WTC11 (cell line): ENCODE results near the gene MYL6B. TPM values are rescaled to one million over a fixed set of nuclear protein-coding genes. Genes with fewer than 3 reads are reported as not detected.

ENCODE experiments used
- ATAC-seq: fragments of 200-7000 bp; cut with Tn5 transposase; 2 replicates; pipeline ENCODE4 v1.10.0; 2021; ENCODE audit warnings: mild to moderate bottlenecking, moderate library complexity
- CTCF ChIA-PET: fragments of 300-600 bp; sonication (Branson Sonifier 250); formaldehyde crosslinking; loops from one replicate; lab custom pipeline; 2021; ENCODE audit warnings: antibody characterized with exemption; lab: Charles Lee
- POLR2A ChIA-PET: fragments of 350-600 bp; sonication (Branson Sonifier 250); formaldehyde crosslinking; loops from one replicate; lab custom pipeline; 2021; ENCODE audit warnings: antibody characterized with exemption; lab: Charles Lee
- DNase-seq: peaks from one replicate; pipeline ENCODE4 v3.0.0; 2021; ENCODE audit warnings: low spot score
- H3K27ac Mint-ChIP-seq: 2 replicates; pipeline ENCODE4 v1.8.0; 2021; ENCODE audit warnings: mixed read lengths
- H3K27me3 Mint-ChIP-seq: 2 replicates; pipeline ENCODE4 v1.8.0; 2021; ENCODE audit warnings: low read depth, mild to moderate bottlenecking, moderate library complexity, mixed read lengths
- H3K36me3 Mint-ChIP-seq: 2 replicates; pipeline ENCODE4 v1.8.0; 2021; ENCODE audit warnings: mixed read lengths
- H3K4me1 Mint-ChIP-seq: 2 replicates; pipeline ENCODE4 v1.8.0; 2022; ENCODE audit warnings: mixed read lengths
- H3K4me3 Mint-ChIP-seq: 2 replicates; pipeline ENCODE4 v1.8.0; 2021; ENCODE audit warnings: mild to moderate bottlenecking, moderate library complexity, mixed read lengths
- H3K9me3 Mint-ChIP-seq: 2 replicates; pipeline ENCODE4 v1.8.0; 2021; ENCODE audit warnings: mixed read lengths
- ARID4B ChIP-seq: sonication (generic); formaldehyde crosslinking; IDR thresholded peaks from 2 replicates; pipeline ENCODE4 v1.8.0; 2023; ENCODE audit warnings: missing genetic modification reagents, mild to moderate bottlenecking, borderline replicate concordance
- ATF2 ChIP-seq: sonication (generic); formaldehyde crosslinking; IDR thresholded peaks from 2 replicates; pipeline ENCODE4 v1.8.1; 2022; ENCODE audit warnings: low read depth, missing genetic modification reagents, borderline replicate concordance
- IRF2 ChIP-seq: sonication (generic); formaldehyde crosslinking; IDR thresholded peaks from 2 replicates; pipeline ENCODE4 v1.8.0; 2022; ENCODE audit warnings: low read depth, missing genetic modification reagents, borderline replicate concordance
- PRDM15 ChIP-seq: sonication (generic); formaldehyde crosslinking; IDR thresholded peaks from 2 replicates; pipeline ENCODE4 v1.8.0; 2022; ENCODE audit warnings: missing genetic modification reagents
- PREB ChIP-seq: sonication (generic); formaldehyde crosslinking; IDR thresholded peaks from 2 replicates; pipeline ENCODE4 v1.8.1; 2022; ENCODE audit warnings: mild to moderate bottlenecking, missing genetic modification reagents, moderate library complexity, borderline replicate concordance
- PRRX2 ChIP-seq: fragments of 250-450 bp; sonication (Bioruptor Pico); IDR thresholded peaks from 2 replicates; pipeline ENCODE4 v1.8.0; 2021; ENCODE audit warnings: mild to moderate bottlenecking
- STAT6 ChIP-seq: sonication (generic); formaldehyde crosslinking; conservative IDR thresholded peaks from 2 replicates; pipeline ENCODE4 v1.8.1; 2023; ENCODE audit warnings: mild to moderate bottlenecking, low read depth, missing genetic modification reagents, moderate library complexity
- ZNF138 ChIP-seq: sonication (generic); formaldehyde crosslinking; conservative IDR thresholded peaks from 2 replicates; pipeline ENCODE4 v1.8.1; 2022; ENCODE audit warnings: mild to moderate bottlenecking, moderate library complexity, missing genetic modification reagents
- total RNA-seq: library from RNA; stranded (reverse); gene quantifications from 3 replicates; pipeline ENCODE4 v1.2.3, GENCODE V29; 2021

MYL6B gene
- total RNA-seq, 1 experiment from 2014 or later: 173 TPM

GRCh38 chr12:56137853-56138571 is 14.4 kb upstream of the MYL6B start (continued):
- no peak for TF ChIP-seq ZNF138 (CRISPR knock-in tag)
- TF ChIP-seq PRRX2 (CRISPR knock-in tag): no peak
- no peak for TF ChIP-seq ARID4B (CRISPR knock-in tag)
- no peak for TF ChIP-seq IRF2

GRCh38 chr12:56141946-56142784 is 10.2 kb upstream of the MYL6B start:
- ATAC-seq (no peak), DNase-seq (no peak)
- Mint-ChIP-seq H3K27ac (no peak overlapping the region), H3K4me1 (no peaks in the 10 kb centered on the region), H3K27me3 (no peaks in the 10 kb centered on the region), H3K9me3 (peaks cover 12% of the 10 kb centered on the region), H3K4me3 (no peak overlapping the region), H3K36me3 (peaks cover 80% of the 10 kb centered on the region)
- POLR2A ChIA-PET: interaction anchor here (1.5 to 1.6 kb wide), 2 partner anchors 17 to 24 kb away, joined by 4 read pairs; partner anchors contain the start of gene ZC3H10
- TF ChIP-seq ATF2 (CRISPR knock-in tag) (no peak), STAT6 (CRISPR knock-in tag) (no peak), PREB (CRISPR knock-in tag) (no peak), PRDM15 (CRISPR knock-in tag) (no peak)
- CTCF ChIA-PET: interaction anchor here (0.8 to 1.4 kb wide), 4 partner anchors 9 to 64 kb away, joined by 3 to 6 read pairs (median 4); partner anchors contain the start of genes ESYT1 and SMARCC2
